HT1080 (cell line): Measurements from ENCODE around the gene GET3. TPM values are rescaled to one million over a fixed set of nuclear protein-coding genes. Genes with fewer than 3 reads are reported as not detected.
"Not testable (repeated sequence)": the region's sequence is repeated elsewhere in the genome, so short reads cannot be mapped to it uniquely, and the experiment has no call there.

Source experiments
- DNase-seq: peaks from one replicate; pipeline ENCODE4 v3.0.0-alpha.2; 2015; ENCODE audit warnings: low read depth
- small RNA-seq: library from RNA; depleted of rRNA; stranded (forward); fragments of <200 nt; gene quantifications from one replicate; pipeline ENCODE3, GENCODE V24; 2014
- total RNA-seq: library from RNA; depleted of rRNA; stranded (reverse); fragments of >200 nt; shearing (Covaris generic); gene quantifications from 2 replicates; pipeline ENCODE4 v1.2.3, GENCODE V29; 2014; rRNA removed

Gene GET3
- total RNA-seq, 1 experiment from 2014 or later, result 138 TPM

- DNase-seq, result no peak
Measured at GRCh38 chr19:12790628-12791344, 53.5 kb downstream of the GET3 start.

DNA sequence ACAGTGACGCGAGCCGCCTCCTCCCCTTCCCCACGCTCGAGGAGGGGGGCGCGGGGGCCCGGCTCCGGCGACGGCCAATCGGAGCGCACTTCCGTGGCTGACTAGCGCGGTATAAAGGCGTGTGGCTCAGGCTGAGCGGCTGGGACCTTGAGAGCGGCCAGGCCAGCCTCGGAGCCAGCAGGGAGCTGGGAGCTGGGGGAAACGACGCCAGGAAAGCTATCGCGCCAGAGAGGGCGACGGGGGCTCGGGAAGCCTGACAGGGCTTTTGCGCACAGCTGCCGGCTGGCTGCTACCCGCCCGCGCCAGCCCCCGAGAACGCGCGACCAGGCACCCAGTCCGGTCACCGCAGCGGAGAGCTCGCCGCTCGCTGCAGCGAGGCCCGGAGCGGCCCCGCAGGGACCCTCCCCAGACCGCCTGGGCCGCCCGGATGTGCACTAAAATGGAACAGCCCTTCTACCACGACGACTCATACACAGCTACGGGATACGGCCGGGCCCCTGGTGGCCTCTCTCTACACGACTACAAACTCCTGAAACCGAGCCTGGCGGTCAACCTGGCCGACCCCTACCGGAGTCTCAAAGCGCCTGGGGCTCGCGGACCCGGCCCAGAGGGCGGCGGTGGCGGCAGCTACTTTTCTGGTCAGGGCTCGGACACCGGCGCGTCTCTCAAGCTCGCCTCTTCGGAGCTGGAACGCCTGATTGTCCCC, 54.2 kb downstream of the GET3 start, which contains the start of gene JUNB:
JUNB (plus strand) TSS at position 142 of the 706 bp plus-strand sequence; CDS start at position 428, 286 bp downstream.
- peak; percentile 91 for DNase-seq

DNA sequence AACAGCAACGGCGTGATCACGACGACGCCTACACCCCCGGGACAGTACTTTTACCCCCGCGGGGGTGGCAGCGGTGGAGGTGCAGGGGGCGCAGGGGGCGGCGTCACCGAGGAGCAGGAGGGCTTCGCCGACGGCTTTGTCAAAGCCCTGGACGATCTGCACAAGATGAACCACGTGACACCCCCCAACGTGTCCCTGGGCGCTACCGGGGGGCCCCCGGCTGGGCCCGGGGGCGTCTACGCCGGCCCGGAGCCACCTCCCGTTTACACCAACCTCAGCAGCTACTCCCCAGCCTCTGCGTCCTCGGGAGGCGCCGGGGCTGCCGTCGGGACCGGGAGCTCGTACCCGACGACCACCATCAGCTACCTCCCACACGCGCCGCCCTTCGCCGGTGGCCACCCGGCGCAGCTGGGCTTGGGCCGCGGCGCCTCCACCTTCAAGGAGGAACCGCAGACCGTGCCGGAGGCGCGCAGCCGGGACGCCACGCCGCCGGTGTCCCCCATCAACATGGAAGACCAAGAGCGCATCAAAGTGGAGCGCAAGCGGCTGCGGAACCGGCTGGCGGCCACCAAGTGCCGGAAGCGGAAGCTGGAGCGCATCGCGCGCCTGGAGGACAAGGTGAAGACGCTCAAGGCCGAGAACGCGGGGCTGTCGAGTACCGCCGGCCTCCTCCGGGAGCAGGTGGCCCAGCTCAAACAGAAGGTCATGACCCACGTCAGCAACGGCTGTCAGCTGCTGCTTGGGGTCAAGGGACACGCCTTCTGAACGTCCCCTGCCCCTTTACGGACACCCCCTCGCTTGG, 55.0 kb downstream of the GET3 start:
- DNase-seq, result peak; percentile 60

DNA sequence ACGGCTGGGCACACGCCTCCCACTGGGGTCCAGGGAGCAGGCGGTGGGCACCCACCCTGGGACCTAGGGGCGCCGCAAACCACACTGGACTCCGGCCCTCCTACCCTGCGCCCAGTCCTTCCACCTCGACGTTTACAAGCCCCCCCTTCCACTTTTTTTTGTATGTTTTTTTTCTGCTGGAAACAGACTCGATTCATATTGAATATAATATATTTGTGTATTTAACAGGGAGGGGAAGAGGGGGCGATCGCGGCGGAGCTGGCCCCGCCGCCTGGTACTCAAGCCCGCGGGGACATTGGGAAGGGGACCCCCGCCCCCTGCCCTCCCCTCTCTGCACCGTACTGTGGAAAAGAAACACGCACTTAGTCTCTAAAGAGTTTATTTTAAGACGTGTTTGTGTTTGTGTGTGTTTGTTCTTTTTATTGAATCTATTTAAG, 55.6 kb downstream of the GET3 start:
- DNase-seq, result no peak

GRCh38 chr19:12793290-12794195, 56.2 kb downstream of the GET3 start:
- peak; percentile 90 for DNase-seq

DNA sequence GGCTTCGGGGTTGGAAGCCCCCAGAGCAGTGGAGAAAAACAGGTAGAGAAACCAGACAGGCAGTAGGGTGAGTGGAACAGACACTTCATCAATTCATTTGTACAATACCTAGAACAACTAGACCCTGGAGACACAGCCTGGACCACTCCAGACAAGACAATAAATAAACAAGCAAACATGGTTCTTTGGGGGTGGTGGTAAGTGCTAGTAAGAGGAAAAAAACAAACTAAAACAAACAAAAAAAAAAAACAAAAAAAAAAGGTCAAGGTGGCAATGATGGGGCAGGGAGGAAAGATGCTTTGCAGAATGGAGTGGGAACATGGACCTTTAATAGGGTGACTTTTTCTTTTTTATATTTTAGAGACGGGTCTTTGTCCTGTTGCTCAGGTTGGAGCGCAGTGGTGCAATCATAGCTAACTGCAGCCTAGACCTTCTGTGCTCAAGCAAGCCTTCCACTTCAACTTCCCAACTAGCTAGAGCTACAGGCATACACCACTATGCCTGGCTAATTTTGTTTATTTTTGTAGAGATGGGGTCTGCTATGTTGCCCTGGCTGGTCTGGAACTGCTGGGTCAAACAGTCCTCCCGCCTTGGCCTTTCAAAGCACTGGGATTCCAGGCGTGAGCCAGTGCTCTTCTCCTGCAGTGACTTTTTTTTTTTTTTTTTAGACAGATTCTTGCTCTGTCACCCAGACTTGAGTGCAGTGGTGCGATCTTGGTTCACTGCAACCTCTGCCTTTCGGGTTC, 57.1 kb downstream of the GET3 start:
- no peak for DNase-seq

DNA sequence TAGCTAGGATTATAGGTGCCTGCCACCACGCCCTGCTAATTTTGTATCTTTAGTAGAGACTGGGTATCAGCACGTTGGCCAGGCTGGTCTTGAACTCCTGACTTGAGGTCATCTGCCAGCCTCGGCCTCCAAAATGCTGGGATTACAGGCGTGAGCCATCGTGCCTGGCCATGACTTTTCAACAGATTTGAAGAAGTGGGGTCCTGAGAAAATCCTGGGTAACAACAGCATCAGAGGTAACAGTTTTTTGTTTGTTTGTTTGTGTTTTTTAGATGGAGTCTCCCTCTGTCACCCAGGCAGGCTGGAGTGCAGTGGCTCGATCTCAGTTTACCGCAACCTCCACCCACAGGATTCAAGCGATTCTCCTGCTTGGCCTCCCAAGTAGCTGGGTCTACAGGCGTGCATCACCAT, 57.7 kb downstream of the GET3 start:
- DNase-seq, result no peak

DNA sequence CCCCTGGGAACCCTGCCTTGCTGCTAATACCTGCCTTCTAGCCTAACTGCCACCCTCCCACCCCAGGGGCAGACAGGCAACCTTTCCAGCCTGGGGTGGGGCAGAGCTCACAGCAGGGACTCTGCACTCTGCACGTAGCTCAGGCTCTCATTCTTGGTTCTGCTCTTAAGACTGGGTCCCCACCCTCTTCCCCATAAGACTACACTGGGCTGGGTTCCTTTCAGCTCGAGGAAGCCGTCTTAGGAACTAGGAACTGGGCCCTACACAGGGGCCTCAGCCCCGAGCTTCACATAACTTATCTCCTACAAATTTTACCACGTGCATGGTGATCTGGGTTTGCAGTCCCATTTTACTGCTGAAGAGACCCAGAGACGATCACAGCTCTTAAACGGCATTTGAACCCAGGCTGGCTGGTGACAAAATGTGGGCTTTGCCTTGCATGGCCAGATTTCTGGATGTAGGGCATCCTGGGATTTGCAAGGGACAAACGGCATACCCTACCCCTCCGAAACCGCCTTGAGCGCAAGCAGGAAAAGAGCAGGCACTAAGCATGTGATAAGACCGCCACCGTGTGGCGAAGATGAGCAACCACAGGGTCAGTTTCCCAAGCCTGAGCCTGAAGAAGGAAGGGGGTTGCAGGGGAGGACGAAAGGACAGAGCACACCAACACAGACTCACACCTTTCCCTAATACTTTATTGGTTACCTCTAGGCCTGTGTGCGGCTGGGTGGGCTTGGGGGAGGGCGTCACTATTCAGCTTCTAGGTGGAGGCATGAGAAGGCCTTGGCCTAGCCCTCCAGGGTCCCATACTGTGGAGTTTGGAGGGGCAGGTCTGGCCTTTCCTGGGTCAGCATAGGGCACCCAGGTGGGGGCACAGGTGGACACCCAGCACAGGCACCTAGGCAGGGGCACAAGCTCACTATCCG, 59.1 kb downstream of the GET3 start:
- peak; percentile 71 for DNase-seq

- DNase-seq, result no peak
Measured at GRCh38 chr19:12797141-12797587, 59.9 kb downstream of the GET3 start.

DNA sequence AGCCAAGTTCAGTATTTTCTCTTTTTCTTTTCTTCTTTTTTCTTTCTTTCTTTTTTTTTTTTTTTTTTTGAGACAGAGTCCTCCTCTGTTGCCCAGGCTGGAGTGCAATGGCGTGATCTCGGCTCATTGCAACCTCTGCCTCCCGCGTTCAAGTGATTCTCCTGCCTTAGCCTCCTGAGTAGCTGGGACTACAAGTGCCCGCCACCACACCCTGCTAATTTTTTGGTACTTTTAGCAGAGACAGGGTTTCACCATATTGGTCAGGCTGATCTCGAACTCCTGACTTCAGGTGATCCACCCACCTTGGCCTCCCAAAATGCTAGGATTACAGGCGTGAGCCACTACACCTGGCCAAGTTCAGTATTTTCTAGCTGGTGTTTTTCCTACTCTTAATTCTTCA, 60.3 kb downstream of the GET3 start:
- not testable (repeated sequence) for DNase-seq

Small RNA genes lying within 50 kb of the gene (small RNA-seq; reads per million reads assigned to genes)
- gene MIR5684 (not detected), gene SNORD41 (117 reads per million, percentile 96 among the genes with 10 or more reads in this experiment)

Other genes starting within 250 kb of the GET3 start
- gene ZNF564, start 186.0 kb upstream of the GET3 start, total RNA-seq, result 1.8 and 1.9 TPM in 2 replicates
- 3.4 and 7.0 TPM in 2 replicates for gene ZNF490, start 126.7 kb upstream of the GET3 start, total RNA-seq
- gene ZNF791, start 126.6 kb upstream of the GET3 start, total RNA-seq, result 19.9 and 20.5 TPM in 2 replicates
- gene MAN2B1, start 70.8 kb upstream of the GET3 start, total RNA-seq, result 31.2 and 38.5 TPM in 2 replicates
- 12.5 and 18.2 TPM in 2 replicates for gene WDR83, start 70.7 kb upstream of the GET3 start, total RNA-seq
- 90.0 and 103 TPM in 2 replicates for gene DHPS, start 55.6 kb upstream of the GET3 start, total RNA-seq
- gene GNG14, start 49.5 kb upstream of the GET3 start, total RNA-seq, result not detected in 2 replicates
- gene FBXW9, start 40.9 kb upstream of the GET3 start, total RNA-seq, result 14.0 and 22.2 TPM in 2 replicates
- gene TNPO2, start 13.6 kb upstream of the GET3 start, total RNA-seq, result 11.8 and 19.1 TPM in 2 replicates
- 290 and 342 TPM in 2 replicates for gene TRIR, start 2.8 kb upstream of the GET3 start, total RNA-seq
- gene BEST2, start 14.3 kb downstream of the GET3 start, total RNA-seq, result not detected in 2 replicates
- 4.7 and 6.9 TPM in 2 replicates for gene HOOK2, start 38.1 kb downstream of the GET3 start, total RNA-seq
- gene JUNB, start 54.0 kb downstream of the GET3 start, total RNA-seq, result 33.9 and 38.1 TPM in 2 replicates
- gene PRDX2, start 64.3 kb downstream of the GET3 start, total RNA-seq, result 88.6 and 94.3 TPM in 2 replicates
- not detected in 2 replicates for gene THSD8, start 64.6 kb downstream of the GET3 start, total RNA-seq
- gene RNASEH2A, start 69.1 kb downstream of the GET3 start, total RNA-seq, result 52.9 and 68.6 TPM in 2 replicates
- gene RTBDN, start 97.1 kb downstream of the GET3 start, total RNA-seq, result not detected in 2 replicates
- gene MAST1, start 101.0 kb downstream of the GET3 start, total RNA-seq, result 1.9 and 3.2 TPM in 2 replicates
- 0.70 and 0.74 TPM in 2 replicates for gene DNASE2, start 144.0 kb downstream of the GET3 start, total RNA-seq
- gene KLF1, start 149.7 kb downstream of the GET3 start, total RNA-seq, result not detected in 2 replicates
- 29.0 and 29.7 TPM in 2 replicates for gene GCDH, start 153.7 kb downstream of the GET3 start, total RNA-seq
- gene SYCE2, start 181.8 kb downstream of the GET3 start, total RNA-seq, result 0.24 TPM in 1 of 2 replicates, not detected in the other
- gene FARSA, start 196.2 kb downstream of the GET3 start, total RNA-seq, result 192 and 239 TPM in 2 replicates
- 1,453 and 1,684 TPM in 2 replicates for gene CALR, start 201.1 kb downstream of the GET3 start, total RNA-seq
- 178 and 212 TPM in 2 replicates for gene RAD23A, start 208.4 kb downstream of the GET3 start, total RNA-seq
- 75.2 and 77.3 TPM in 2 replicates for gene GADD45GIP1, start 219.7 kb downstream of the GET3 start, total RNA-seq
- gene DAND5, start 232.1 kb downstream of the GET3 start, total RNA-seq, result 0.17 and 0.31 TPM in 2 replicates